Heart right ventricle (tissue), 16 donors: Measurements from ENCODE around the gene STX18. TPM values are rescaled to one million over a fixed set of nuclear protein-coding genes. Genes with fewer than 3 reads are reported as not detected.

Experiments used
- ATAC-seq, 8 donors: fragments of 200-7000 bp; cut with Tn5 transposase; one replicate each; pipeline ENCODE4 v1.9.1; 2020; ENCODE audit warnings: mild to moderate bottlenecking in 8 of 8, moderate library complexity in 8 of 8, moderate number of reproducible peaks in 1 of 8
- DNase-seq, 2 donors: peaks; one replicate each; pipeline ENCODE4 v3.0.0-alpha.2; 2020
- H3K27ac ChIP-seq, 10 donors: fragments of 200-600 bp; sonication (generic) in 2 of 10; one replicate each; pipeline versions ENCODE4 v1.5.0 to v1.8.0; 2020 to 2022; ENCODE audit warnings: mild to moderate bottlenecking in 3 of 10
- H3K27me3 ChIP-seq, 7 donors: fragments of 200-600 bp; one replicate each; pipeline ENCODE4 v1.8.0; 2021 to 2022; ENCODE audit warnings: mild to moderate bottlenecking in 2 of 7
- H3K36me3 ChIP-seq, 9 donors: fragments of 200-600 bp; sonication (generic) in 1 of 9; one replicate each; pipeline versions ENCODE4 v1.5.0 to v1.8.0; 2020 to 2022; ENCODE audit warnings: mild to moderate bottlenecking in 2 of 9
- H3K4me1 ChIP-seq, 9 donors: fragments of 200-600 bp; sonication (generic) in 1 of 9; one replicate each; pipeline versions ENCODE4 v1.5.0 to v1.8.0; 2020 to 2022; ENCODE audit warnings: mild to moderate bottlenecking in 4 of 9
- H3K4me3 ChIP-seq, 10 donors: fragments of 200-600 bp; sonication (generic) in 2 of 10; one replicate each; pipeline versions ENCODE4 v1.5.0 to v1.8.0; 2020 to 2022; ENCODE audit warnings: mild to moderate bottlenecking in 7 of 10, moderate library complexity in 2 of 10
- H3K9me3 ChIP-seq, 11 donors: fragments of 200-600 bp in 10 of 11; sonication (generic) in 2 of 11; one replicate each; pipeline versions ENCODE4 v1.5.0 to v1.8.0; 2013 to 2022; ENCODE audit warnings: mild to moderate bottlenecking in 2 of 11, control low read depth in 1 of 11, moderate library complexity in 1 of 11
- CTCF ChIP-seq, 9 donors: fragments of 200-600 bp; sonication (generic) in 2 of 9; IDR thresholded peaks; one replicate each; pipeline versions ENCODE4 v1.5.0 to v1.8.0; 2021 to 2022; ENCODE audit warnings: antibody characterized with exemption in 9 of 9, mild to moderate bottlenecking in 5 of 9, moderate library complexity in 1 of 9
- WGBS, 2 donors: extraction: QIAGEN DNeasy Blood & Tissue Kit; methylation state at CpG; one replicate each; pipeline ENCODE4 v1.1.7; 2013; ENCODE audit warnings: inconsistent platforms in 1 of 2; 5-methylcytosine and 5-hydroxymethylcytosine counted together
- intact Hi-C, 10 donors: fragments of 100-400 bp; cut with DNase I; formaldehyde crosslinking; loops; one replicate each; pipeline versions ENCODE4 v1.11.1 to v1.14.2; 2022
- polyA plus RNA-seq, 2 donors: library from polyadenylated mRNA; stranded (reverse); fragments of 200-250 nt; gene quantifications; one replicate each; pipeline ENCODE4 v1.2.3, GENCODE V29; 2013
- total RNA-seq, 10 donors: library from RNA; stranded (reverse); fragmentation: NEBNext Ultra II Directional in 3 of 10; extraction: Animal tissue kit (Norgen Biotek cat#: 25700) in 3 of 10; gene quantifications; one replicate each; pipeline versions ENCODE4 v1.2.1 to v1.2.4, GENCODE V29; 2021 to 2023
- donor health status: Arrhythmogenic right ventricular cardiomyopathy.
- donor health status: ischemic (EF 13 %, LVEDD 7.1; RV severe dilation, severe dysfunction).
- donor health status: healthy with polysubstance abuse.
- donor health status: DM: no; HTN: yes; CAD: no.
- donor health status: DM: no; HTN: no; CAD: no.
- donor health status: ischemic (EF 25% LVEDD 6.9; RV normal size, moderate dysfunction).
- donor health status: ischemic (EF 25% LVEDD 5.7; RV mildly dilated, moderate dysfunction).
- donor health status: healthy.
- donor health status: DM: yes; HTN: yes; CAD: no.
- donor health status: Ischemic cardiomyopathy.
- donor health status: ischemic (EF 35%, LVEDD 5.7; RV mildly dilated, moderate dysfunction).
- donor health status: nonischemic (EF 11% LVEDD 7.7; RV severe dilation, severe dysfunction).
- donor health status: DM: yes; HTN: yes; CAD: no.
- donor health status: PGD.
- donor health status: ischemic (EF 29% LVEDD 5.4; RV normal size, mild dysfunction).
- donor health status: nonischemic (EF 23%, LVEDD 6.1; RV moderate dilation, normal function).

Gene STX18
- total and polyA plus RNA-seq, 12 donors, result 13.5 to 24.5 (median 18.2) TPM

GRCh38 chr4:4417886-4418285 lies 124.0 kb downstream of the STX18 start:
- intact Hi-C loops, result no loop called here
- no peak for TF ChIP-seq CTCF (IDR thresholded peaks at IDR 0.05)
- Histone ChIP-seq H3K27ac (no peak overlapping the region), H3K9me3 (no peaks in the 10 kb centered on the region), H3K4me3 (no peak overlapping the region), H3K36me3 (peaks cover 0 to 67% (median 26%) of the 10 kb centered on the region in 9 donors), H3K4me1 (no peaks in the 10 kb centered on the region), H3K27me3 (no peaks in the 10 kb centered on the region)
- ATAC-seq (no peak), DNase-seq (no peak)
- 74 to 80% methylated on average over 7 of the region's 7 CpGs for WGBS, 2 donors

- 94 to 95% methylated on average over 11 of the region's 11 CpGs for WGBS, 2 donors
- Histone ChIP-seq H3K9me3 (no peaks in the 10 kb centered on the region), H3K27me3 (no peaks in the 10 kb centered on the region), H3K4me1 (no peaks in the 10 kb centered on the region), H3K4me3 (no peak overlapping the region), H3K27ac (no peak overlapping the region), H3K36me3 (peaks cover 0 to 58% (median 25%) of the 10 kb centered on the region in 9 donors)
- DNase-seq (no peak), ATAC-seq (no peak)
- intact Hi-C loops, result no loop called here
- no peak for TF ChIP-seq CTCF (IDR thresholded peaks at IDR 0.05)
Measured at GRCh38 chr4:4416981-4417380, 124.9 kb downstream of the STX18 start.

GRCh38 chr4:4415806-4416805 lies 125.7 kb downstream of the STX18 start:
- no peak for ATAC-seq
- Histone ChIP-seq H3K9me3 (no peaks in the 10 kb centered on the region), H3K27me3 (no peaks in the 10 kb centered on the region), H3K4me1 (no peaks in the 10 kb centered on the region), H3K27ac (no peak overlapping the region), H3K36me3 (peaks cover 0 to 49% (median 24%) of the 10 kb centered on the region in 9 donors), H3K4me3 (no peak overlapping the region)
- DNase-seq, result no peak
- intact Hi-C loops, result no loop called here
- TF ChIP-seq CTCF (IDR thresholded peaks at IDR 0.05), result no peak
- WGBS, 2 donors, result 89 to 91% methylated on average over 27 of the region's 27 CpGs

DNA sequence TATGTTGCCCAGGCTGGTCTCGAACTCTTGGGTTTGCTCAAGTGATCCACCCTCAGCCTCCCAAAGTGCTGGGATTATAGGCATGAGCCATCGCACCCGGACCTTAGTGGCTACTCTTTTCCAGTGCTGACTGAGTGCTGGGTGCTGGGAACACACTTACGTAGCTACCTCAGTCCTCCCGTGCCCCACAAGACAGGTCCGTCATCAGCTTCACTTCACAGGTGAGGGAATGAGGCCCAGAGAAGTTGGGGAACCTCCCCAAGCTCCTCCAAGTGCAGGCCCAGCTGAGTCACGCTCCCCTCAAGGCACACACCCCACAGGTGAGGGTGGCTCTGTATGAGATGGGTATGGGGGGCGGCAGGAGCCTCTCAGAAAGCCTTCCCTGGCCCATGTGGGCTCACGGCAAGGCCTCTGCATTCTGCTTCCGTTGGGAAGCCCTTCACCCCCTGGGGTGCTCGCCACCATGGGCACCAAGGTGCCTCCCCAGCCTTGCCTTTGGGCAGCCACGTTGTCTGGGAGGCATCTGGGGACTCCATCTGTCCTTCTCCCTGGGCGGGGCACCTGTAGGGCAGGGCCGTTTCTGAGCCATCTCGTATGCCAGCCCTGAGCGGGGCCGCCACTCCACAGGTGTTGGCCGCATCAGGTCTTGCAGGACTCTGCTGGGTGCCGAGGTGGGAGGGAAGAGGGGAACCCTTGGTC lies 126.6 kb downstream of the STX18 start:
- 94 to 95% methylated on average over 19 of the region's 19 CpGs for WGBS, 2 donors
- intact Hi-C loops, result no loop called here
- Histone ChIP-seq H3K9me3 (no peaks in the 10 kb centered on the region), H3K4me1 (no peaks in the 10 kb centered on the region), H3K27me3 (no peaks in the 10 kb centered on the region), H3K4me3 (no peak overlapping the region), H3K27ac (no peak overlapping the region), H3K36me3 (peaks cover 0 to 40% (median 16%) of the 10 kb centered on the region in 9 donors)
- no peak for TF ChIP-seq CTCF (IDR thresholded peaks at IDR 0.05)
- DNase-seq (no peak), ATAC-seq (no peak)
